T1000 (cell line): ENCODE measurements around the gene SLC25A30.

ENCODE experiments used
- DNase-seq: peaks from one replicate; lab custom pipeline; 2025; ENCODE audit warnings: mixed read lengths; lab: John Stamatoyannopoulos, UW

SLC25A30 gene

GRCh38 chr13:45417790-45418534 lies at the start of gene SLC25A30:
Gene SLC25A30, minus strand, starts transcription at chr13:45418373. Its CDS starts 6,948 bp downstream, at chr13:45411425.
- peak; percentile 53 for DNase-seq

- no peak for DNase-seq
Measured at GRCh38 chr13:45466359-45466758, 48.2 kb upstream of the SLC25A30 start.

- DNase-seq = peak; percentile 57
Measured at GRCh38 chr13:45464687-45465453, 46.7 kb upstream of the SLC25A30 start, which contains the start of gene COG3. Gene COG3, plus strand, starts transcription at chr13:45464939. Its CDS starts 98 bp downstream, at chr13:45465037.

GRCh38 chr13:45464141-45464686 lies 46.0 kb upstream of the SLC25A30 start:
- DNase-seq = no peak

- no peak for DNase-seq
Measured at GRCh38 chr13:45456196-45456972, 38.2 kb upstream of the SLC25A30 start.

- no peak for DNase-seq
Measured at GRCh38 chr13:45454204-45454603, 36.0 kb upstream of the SLC25A30 start.

GRCh38 chr13:45451282-45451681 lies 33.1 kb upstream of the SLC25A30 start:
- no peak for DNase-seq

- no peak for DNase-seq
Measured at GRCh38 chr13:45448965-45449559, 30.9 kb upstream of the SLC25A30 start.

- DNase-seq = no peak
Measured at GRCh38 chr13:45447050-45447661, 29.0 kb upstream of the SLC25A30 start.

GRCh38 chr13:45446181-45446580 lies 28.0 kb upstream of the SLC25A30 start:
- DNase-seq = peak; percentile 17

GRCh38 chr13:45445053-45445452 lies 26.9 kb upstream of the SLC25A30 start:
- no peak for DNase-seq

GRCh38 chr13:45441633-45442032 lies 23.5 kb upstream of the SLC25A30 start:
- DNase-seq = no peak

GRCh38 chr13:45439781-45440462 lies 21.7 kb upstream of the SLC25A30 start:
- no peak for DNase-seq

- DNase-seq = no peak
Measured at GRCh38 chr13:45439008-45439407, 20.8 kb upstream of the SLC25A30 start.

GRCh38 chr13:45437947-45438346 lies 19.8 kb upstream of the SLC25A30 start:
- no peak for DNase-seq

- DNase-seq = no peak
Measured at GRCh38 chr13:45436953-45437352, 18.8 kb upstream of the SLC25A30 start.

- no peak for DNase-seq
Measured at GRCh38 chr13:45436332-45436731, 18.2 kb upstream of the SLC25A30 start.

- DNase-seq = no peak
Measured at GRCh38 chr13:45434556-45435371, 16.6 kb upstream of the SLC25A30 start.

- no peak for DNase-seq
Measured at GRCh38 chr13:45433381-45433790, 15.2 kb upstream of the SLC25A30 start.
